Keratinocyte (primary cell): ENCODE data around the gene SLC15A5. TPM values are rescaled to one million over a fixed set of nuclear protein-coding genes. Genes with fewer than 3 reads are reported as not detected.

Source experiments
- DNase-seq: peaks from one replicate; pipeline ENCODE4 v3.0.0-alpha.2; 2011; ENCODE audit warnings: low read depth, missing footprints, low spot score
- FAIRE-seq: peaks from 2 replicates; lab custom pipeline; 2011; peaks lifted over from hg19 to GRCh38; lab: Jason Lieb, UNC
- H2AFZ ChIP-seq: 2 replicates; pipeline ENCODE4 v1.6.0; 2012; ENCODE audit warnings: low read length, control low read depth, inconsistent platforms; ENCODE audit not compliant: control insufficient read depth
- H3K27ac ChIP-seq: 2 replicates; pipeline ENCODE4 v1.5.1; 2011; ENCODE audit warnings: low read length; ENCODE audit not compliant: control insufficient read depth, insufficient read depth
- H3K27me3 ChIP-seq: 3 replicates; pipeline ENCODE4 v1.6.0; 2011; ENCODE audit warnings: low read length; ENCODE audit not compliant: control insufficient read depth, insufficient read depth; ENCODE audit errors: extremely low read depth
- H3K36me3 ChIP-seq, 2 experiments: 2 replicates in 1 of 2; 3 replicates in 1 of 2; pipeline ENCODE4 v1.5.1; 2011; ENCODE audit warnings: low read length in 2 of 2, mild to moderate bottlenecking in 1 of 2; ENCODE audit not compliant: control insufficient read depth in 2 of 2, insufficient read depth in 2 of 2; ENCODE audit errors: extremely low read depth in 1 of 2
- H3K4me1 ChIP-seq: 3 replicates; pipeline ENCODE4 v1.5.1; 2011; ENCODE audit warnings: low read length; ENCODE audit not compliant: control insufficient read depth, insufficient read depth; ENCODE audit errors: extremely low read depth
- H3K4me2 ChIP-seq: 3 replicates; pipeline ENCODE4 v1.6.0; 2011; ENCODE audit warnings: low read depth, low read length; ENCODE audit not compliant: control insufficient read depth, insufficient read depth; ENCODE audit errors: extremely low read depth
- H3K4me3 ChIP-seq, 3 experiments: fragments of 200-600 bp in 1 of 3; sonication (generic) in 1 of 3; 2 replicates in 2 of 3; 3 replicates in 1 of 3; pipeline ENCODE4 v1.5.1; 2011 to 2016; ENCODE audit warnings: low read length in 3 of 3, mild to moderate bottlenecking in 3 of 3, control low read depth in 2 of 3, inconsistent platforms in 1 of 3, low read depth in 1 of 3, mixed read lengths in 1 of 3, mixed run types in 1 of 3, moderate library complexity in 1 of 3; ENCODE audit not compliant: control insufficient read depth in 2 of 3, insufficient read depth in 2 of 3; ENCODE audit errors: extremely low read depth in 1 of 3
- H3K79me2 ChIP-seq: 2 replicates; pipeline ENCODE4 v1.6.0; 2012; ENCODE audit warnings: low read length; ENCODE audit not compliant: control insufficient read depth, insufficient read depth
- H3K9ac ChIP-seq: 3 replicates; pipeline ENCODE4 v1.6.0; 2011; ENCODE audit warnings: low read length; ENCODE audit not compliant: control insufficient read depth, insufficient read depth; ENCODE audit errors: extremely low read depth
- H3K9me1 ChIP-seq: 3 replicates; pipeline ENCODE4 v1.6.0; 2011; ENCODE audit warnings: low read length; ENCODE audit not compliant: control insufficient read depth, insufficient read depth; ENCODE audit errors: extremely low read depth
- H3K9me3 ChIP-seq: 2 replicates; pipeline ENCODE4 v1.5.1; 2012; ENCODE audit warnings: low read depth, low read length; ENCODE audit not compliant: control insufficient read depth
- H4K20me1 ChIP-seq: 3 replicates; pipeline ENCODE4 v1.6.0; 2011; ENCODE audit warnings: low read length; ENCODE audit not compliant: control insufficient read depth, insufficient read depth; ENCODE audit errors: extremely low read depth
- EZH2 ChIP-seq: IDR thresholded peaks from one replicate; pipeline ENCODE4 v1.6.1; 2012; ENCODE audit warnings: inconsistent platforms, mild to moderate bottlenecking, low read length, moderate library complexity
- dilution Hi-C: fragments of 300-500 bp; cut with MboI; formaldehyde crosslinking; loops from one replicate; pipeline ENCODE4 v1.7.0; 2020; ENCODE audit warnings: low sequenced_read_pairs; ENCODE audit not compliant: extremely low pct_ligation_motif_present
- polyA minus RNA-seq, 3 experiments: library from RNA; depleted of rRNA, polyadenylated mRNA; stranded (reverse); fragments of >200 nt; gene quantifications; 1 replicate in 1 of 3; 2 replicates in 1 of 3; 3 replicates in 1 of 3; pipeline ENCODE4 v1.2.3, GENCODE V29; 2011
- polyA plus RNA-seq, 5 experiments: library from polyadenylated mRNA; depleted of rRNA in 3 of 5; stranded (reverse) in 3 of 5; stranded (forward) in 1 of 5; unstranded in 1 of 5; fragments of >200 nt; gene quantifications; 1 replicate in 1 of 5; 2 replicates in 3 of 5; 3 replicates in 1 of 5; pipeline versions ENCODE4 v1.2.1 to v1.2.3, GENCODE V29; 2011 to 2012; ENCODE audit warnings: missing spikeins in 2 of 5, low read depth in 1 of 5, low replicate concordance in 1 of 5
- TF ChIP-seq, protein P1 (sequence below), 3 experiments: IDR thresholded peaks in 1 of 3; conservative IDR thresholded peaks in 1 of 3; optimal IDR thresholded peaks in 1 of 3; 2 replicates in 2 of 3; 3 replicates in 1 of 3; pipeline versions ENCODE3 to v1.5.1; 2011; ENCODE audit warnings: low read length in 3 of 3, mild to moderate bottlenecking in 3 of 3, moderate library complexity in 2 of 3, control low read depth in 1 of 3, inconsistent platforms in 1 of 3; ENCODE audit not compliant: insufficient read depth in 2 of 3; ENCODE audit errors: extremely low read depth in 1 of 3

The SLC15A5 gene
- polyA plus RNA-seq (not detected in 3 replicates), polyA minus RNA-seq (not detected in 3 replicates)
- polyA plus RNA-seq (2011; ENCODE audit: low read depth): not detected
- not detected in 2 replicates for polyA plus RNA-seq (2011; cell fraction: cytosol; rRNA removed)
- polyA plus RNA-seq (2011; cell fraction: nucleus; rRNA removed): not detected in 2 replicates
- polyA plus RNA-seq (2012; ENCODE audit: low replicate concordance): not detected in 2 replicates
- polyA minus RNA-seq (2011; cell fraction: cytosol; rRNA and poly(A)+ RNA removed): not detected
- polyA minus RNA-seq (2011; cell fraction: nucleus; rRNA and poly(A)+ RNA removed): not detected in 2 replicates

DNA sequence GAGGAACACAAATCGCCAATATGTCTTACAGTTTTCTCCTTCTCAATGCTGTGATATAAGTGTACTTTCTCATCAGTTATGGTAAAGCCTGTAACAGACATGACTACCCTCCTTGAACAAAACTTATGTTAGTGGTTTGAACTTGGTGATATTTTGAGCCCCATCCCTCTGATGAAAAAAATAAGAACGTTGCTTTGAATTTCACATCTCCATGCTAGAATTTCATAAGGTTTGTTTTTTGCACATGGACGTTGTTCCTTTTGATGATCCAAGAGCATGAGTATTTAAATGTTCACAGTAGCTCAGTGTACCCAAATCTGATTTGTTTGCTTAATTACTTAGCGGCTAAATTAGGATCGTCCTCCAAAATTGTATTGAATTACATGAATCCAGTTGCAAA lies at the start of gene SLC15A5:
SLC15A5 (minus strand) TSS at position 101 of the 400 bp plus-strand sequence; CDS start at position 101, 0 bp downstream.
- H3K9ac ChIP-seq: no peak within 1 kb of the TSS
- DNase-seq: no peak
- H4K20me1 ChIP-seq: no peaks in the 10 kb centered on the region
- H3K79me2 ChIP-seq: no peaks in the 10 kb centered on the region
- H3K9me3 ChIP-seq: no peaks in the 10 kb centered on the region
- no peaks in the 10 kb centered on the region for H3K4me1 ChIP-seq
- H2AFZ ChIP-seq: no peak within 1 kb of the TSS
- H3K9me1 ChIP-seq: no peaks in the 10 kb centered on the region
- H3K27ac ChIP-seq: no peak within 1 kb of the TSS
- TF ChIP-seq, protein P1, sequence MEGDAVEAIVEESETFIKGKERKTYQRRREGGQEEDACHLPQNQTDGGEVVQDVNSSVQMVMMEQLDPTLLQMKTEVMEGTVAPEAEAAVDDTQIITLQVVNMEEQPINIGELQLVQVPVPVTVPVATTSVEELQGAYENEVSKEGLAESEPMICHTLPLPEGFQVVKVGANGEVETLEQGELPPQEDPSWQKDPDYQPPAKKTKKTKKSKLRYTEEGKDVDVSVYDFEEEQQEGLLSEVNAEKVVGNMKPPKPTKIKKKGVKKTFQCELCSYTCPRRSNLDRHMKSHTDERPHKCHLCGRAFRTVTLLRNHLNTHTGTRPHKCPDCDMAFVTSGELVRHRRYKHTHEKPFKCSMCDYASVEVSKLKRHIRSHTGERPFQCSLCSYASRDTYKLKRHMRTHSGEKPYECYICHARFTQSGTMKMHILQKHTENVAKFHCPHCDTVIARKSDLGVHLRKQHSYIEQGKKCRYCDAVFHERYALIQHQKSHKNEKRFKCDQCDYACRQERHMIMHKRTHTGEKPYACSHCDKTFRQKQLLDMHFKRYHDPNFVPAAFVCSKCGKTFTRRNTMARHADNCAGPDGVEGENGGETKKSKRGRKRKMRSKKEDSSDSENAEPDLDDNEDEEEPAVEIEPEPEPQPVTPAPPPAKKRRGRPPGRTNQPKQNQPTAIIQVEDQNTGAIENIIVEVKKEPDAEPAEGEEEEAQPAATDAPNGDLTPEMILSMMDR (optimal IDR thresholded peaks at IDR 0.05 in 1 of 3, IDR thresholded peaks at IDR 0.05 in 1 of 3, conservative IDR thresholded peaks at IDR 0.05 in 1 of 3; ENCODE audit: extremely low read depth in 1 of 3, insufficient read depth in 2 of 3, low read length in 3 of 3): no peak
- TF ChIP-seq EZH2: no peak
- H3K36me3 ChIP-seq: no peaks in the 10 kb centered on the region
- no peaks in the 10 kb centered on the region for H3K27me3 ChIP-seq
- no peak within 1 kb of the TSS for H3K4me3 ChIP-seq
- dilution Hi-C loops: no loop called here
- H3K4me2 ChIP-seq: no peak within 1 kb of the TSS
- no peak for FAIRE-seq

DNA sequence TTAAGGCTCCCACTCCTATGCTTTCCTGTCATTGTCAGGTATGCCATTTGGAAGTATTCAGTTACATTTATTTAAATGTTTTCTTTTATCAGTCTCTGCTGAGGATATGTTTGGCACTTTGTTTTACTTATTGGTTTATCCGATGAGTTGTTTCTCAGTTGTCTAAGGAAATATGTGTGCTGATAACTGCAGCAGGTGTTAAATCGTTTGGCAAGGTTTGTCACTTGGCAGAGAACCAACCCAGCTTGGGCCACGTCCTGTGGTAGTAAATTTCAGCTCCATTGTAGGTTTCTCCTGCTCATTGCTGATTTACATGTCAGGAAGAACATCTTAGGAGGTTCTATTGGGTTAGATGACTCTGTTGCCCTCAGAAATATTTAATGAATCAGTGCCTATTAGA lies 47.9 kb upstream of the SLC15A5 start:
- no peaks in the 10 kb centered on the region for H3K9me1 ChIP-seq
- no peak overlapping the region for H3K27ac ChIP-seq
- H3K4me3 ChIP-seq: no peak overlapping the region
- H3K9me3 ChIP-seq: no peaks in the 10 kb centered on the region
- TF ChIP-seq EZH2: no peak
- TF ChIP-seq, protein P1 (optimal IDR thresholded peaks at IDR 0.05 in 1 of 3, IDR thresholded peaks at IDR 0.05 in 1 of 3, conservative IDR thresholded peaks at IDR 0.05 in 1 of 3; ENCODE audit: extremely low read depth in 1 of 3, insufficient read depth in 2 of 3, low read length in 3 of 3): no peak
- no peaks in the 10 kb centered on the region for H4K20me1 ChIP-seq
- H3K36me3 ChIP-seq: no peaks in the 10 kb centered on the region
- no peak overlapping the region for H2AFZ ChIP-seq
- no peaks in the 10 kb centered on the region for H3K79me2 ChIP-seq
- H3K27me3 ChIP-seq: no peaks in the 10 kb centered on the region
- no peak for DNase-seq
- dilution Hi-C loops: no loop called here
- no peak for FAIRE-seq
- H3K4me1 ChIP-seq: no peaks in the 10 kb centered on the region
- no peak overlapping the region for H3K4me2 ChIP-seq
- no peak overlapping the region for H3K9ac ChIP-seq
